Panc1 (cell line): ENCODE data around the gene MAPKBP1. TPM values are rescaled to one million over a fixed set of nuclear protein-coding genes. Genes with fewer than 3 reads are reported as not detected.

ENCODE experiments used
- ATAC-seq: fragments of 200-7000 bp; cut with Tn5 transposase; 2 replicates; pipeline ENCODE4 v1.9.1; 2020; ENCODE audit warnings: mild to moderate bottlenecking, moderate library complexity
- BruUV-seq: library from RNA; stranded (reverse); fragments of 400-500 nt; replicated peaks from 2 replicates; lab custom pipeline; 2021; lab: Mats Ljungman, UMichigan
- CTCF ChIA-PET: fragments of 300-600 bp; sonication (Branson Sonifier 250); formaldehyde crosslinking; loops from one replicate; lab custom pipeline; 2022; ENCODE audit warnings: antibody characterized with exemption; lab: Charles Lee
- POLR2A ChIA-PET: fragments of 300-600 bp; sonication (Branson Sonifier 250); formaldehyde crosslinking; loops from one replicate; lab custom pipeline; 2022; ENCODE audit warnings: antibody characterized with exemption; lab: Charles Lee
- DNase-seq: peaks from one replicate; pipeline ENCODE4 v3.0.0-alpha.2; 2010; ENCODE audit warnings: low read depth, low spot score
- H3K27ac ChIP-seq: 2 replicates; pipeline ENCODE4 v1.5.1; 2011; ENCODE audit warnings: mild to moderate bottlenecking, low read length, inconsistent platforms
- H3K27me3 ChIP-seq: fragments of 200-500 bp; sonication (Bioruptor generic); 2 replicates; pipeline ENCODE4 v1.6.0; 2014; ENCODE audit warnings: low read length, inconsistent platforms; ENCODE audit not compliant: control insufficient read depth, insufficient read depth
- H3K36me3 ChIP-seq: fragments of 200-500 bp; sonication (Bioruptor generic); 2 replicates; pipeline ENCODE4 v1.5.1; 2014; ENCODE audit warnings: inconsistent platforms, mild to moderate bottlenecking, low read length, moderate library complexity; ENCODE audit not compliant: control insufficient read depth, insufficient read depth
- H3K4me1 ChIP-seq: 2 replicates; pipeline ENCODE4 v1.5.1; 2011; ENCODE audit warnings: inconsistent platforms, mild to moderate bottlenecking, low read length, moderate library complexity; ENCODE audit not compliant: control insufficient read depth, insufficient read depth
- H3K4me3 ChIP-seq, 2 experiments: 2 replicates each; pipeline ENCODE4 v1.5.1; 2011 to 2012; ENCODE audit warnings: low read depth in 2 of 2, low read length in 2 of 2, mild to moderate bottlenecking in 2 of 2, inconsistent platforms in 1 of 2, moderate library complexity in 1 of 2
- H3K9me3 ChIP-seq: fragments of 200-500 bp; sonication (Bioruptor generic); 2 replicates; pipeline ENCODE4 v1.5.1; 2014; ENCODE audit warnings: low read depth, mild to moderate bottlenecking, inconsistent platforms, low read length, moderate library complexity; ENCODE audit not compliant: control insufficient read depth, insufficient read depth
- CTCF ChIP-seq: fragments of 450-650 bp; IDR thresholded peaks from 2 replicates; pipeline ENCODE4 v1.5.1; 2017; ENCODE audit warnings: mild to moderate bottlenecking
- POLR2AphosphoS5 ChIP-seq: IDR thresholded peaks from 2 replicates; pipeline ENCODE4 v1.6.1; 2012; ENCODE audit warnings: mild to moderate bottlenecking, low read depth, low read length, moderate library complexity
- SIN3A ChIP-seq: IDR thresholded peaks from 2 replicates; pipeline ENCODE4 v1.6.1; 2012; ENCODE audit warnings: low read depth, mild to moderate bottlenecking, low read length, moderate library complexity, borderline replicate concordance; ENCODE audit not compliant: insufficient read depth
- TCF7L2 ChIP-seq: IDR thresholded peaks from 2 replicates; pipeline ENCODE4 v1.6.1; 2011; ENCODE audit warnings: mild to moderate bottlenecking, low read depth, low read length, inconsistent platforms
- in situ Hi-C: cut with HindIII; loops from 2 replicates; pipeline ENCODE4 v1.10.0; 2016; ENCODE audit warnings: low sequenced_read_pairs, low pct_unique_long_range_greater_than_20kb
- intact Hi-C: fragments of 100-400 bp; cut with micrococcal nuclease; formaldehyde crosslinking; loops from one replicate; pipeline ENCODE4 v1.10.0; 2022; ENCODE audit not compliant: unreplicated experiment
- total RNA-seq: library from RNA; stranded (reverse); gene quantifications from one replicate; pipeline ENCODE4 v1.2.1, GENCODE V29; 2021; ENCODE audit not compliant: unreplicated experiment
- TF ChIP-seq, protein P1 (sequence below), 2 experiments: IDR thresholded peaks; 2 replicates each; pipeline ENCODE4 v1.6.1; 2011 to 2012; ENCODE audit warnings: low read depth in 2 of 2, control low read depth in 1 of 2, low read length in 1 of 2, mild to moderate bottlenecking in 1 of 2, moderate library complexity in 1 of 2; ENCODE audit not compliant: insufficient read depth in 1 of 2

MAPKBP1 gene
- total RNA-seq, 1 experiment from 2014 or later: 38.4 TPM

DNA sequence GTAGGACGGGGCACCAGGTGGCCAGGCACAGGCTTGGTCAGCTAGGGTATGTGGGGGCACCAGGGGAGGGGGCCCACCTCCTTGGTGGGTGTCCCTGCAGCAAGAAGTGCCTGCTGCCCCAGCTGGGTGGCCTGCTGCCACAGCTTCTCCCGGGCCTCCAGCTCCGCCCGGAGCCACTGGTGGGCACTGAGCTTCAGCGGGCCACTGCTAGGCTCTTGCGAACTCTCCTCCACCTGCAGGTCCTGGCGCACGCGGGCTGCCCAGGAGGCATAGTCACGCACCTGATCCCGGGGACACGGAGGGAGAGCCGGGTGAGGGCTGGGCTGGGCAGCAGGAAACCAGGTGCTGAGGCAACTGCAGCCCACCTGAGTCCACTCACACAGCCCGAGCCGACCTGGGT, 94.0 kb downstream of the MAPKBP1 start:
- intact Hi-C loops (no loop called here), in situ Hi-C loops (no loop called here)
- H3K9me3 ChIP-seq: no peaks in the 10 kb centered on the region
- H3K4me3 ChIP-seq: no peak overlapping the region
- H3K27ac ChIP-seq: no peak overlapping the region
- ATAC-seq: no peak
- CTCF ChIA-PET: interaction anchor here (1.0 kb wide), 1 partner anchor 45 kb away, joined by 4 read pairs; no protein-coding TSS in a partner anchor
- BruUV-seq: no TSS peak
- H3K36me3 ChIP-seq: no peaks in the 10 kb centered on the region
- POLR2A ChIA-PET: no interaction called here
- no peaks in the 10 kb centered on the region for H3K27me3 ChIP-seq
- DNase-seq: no peak
- no peak for TF ChIP-seq SIN3A
- TF ChIP-seq TCF7L2: no peak
- TF ChIP-seq CTCF: no peak
- peaks cover 18% of the 10 kb centered on the region for H3K4me1 ChIP-seq

- TF ChIP-seq, protein P1, sequence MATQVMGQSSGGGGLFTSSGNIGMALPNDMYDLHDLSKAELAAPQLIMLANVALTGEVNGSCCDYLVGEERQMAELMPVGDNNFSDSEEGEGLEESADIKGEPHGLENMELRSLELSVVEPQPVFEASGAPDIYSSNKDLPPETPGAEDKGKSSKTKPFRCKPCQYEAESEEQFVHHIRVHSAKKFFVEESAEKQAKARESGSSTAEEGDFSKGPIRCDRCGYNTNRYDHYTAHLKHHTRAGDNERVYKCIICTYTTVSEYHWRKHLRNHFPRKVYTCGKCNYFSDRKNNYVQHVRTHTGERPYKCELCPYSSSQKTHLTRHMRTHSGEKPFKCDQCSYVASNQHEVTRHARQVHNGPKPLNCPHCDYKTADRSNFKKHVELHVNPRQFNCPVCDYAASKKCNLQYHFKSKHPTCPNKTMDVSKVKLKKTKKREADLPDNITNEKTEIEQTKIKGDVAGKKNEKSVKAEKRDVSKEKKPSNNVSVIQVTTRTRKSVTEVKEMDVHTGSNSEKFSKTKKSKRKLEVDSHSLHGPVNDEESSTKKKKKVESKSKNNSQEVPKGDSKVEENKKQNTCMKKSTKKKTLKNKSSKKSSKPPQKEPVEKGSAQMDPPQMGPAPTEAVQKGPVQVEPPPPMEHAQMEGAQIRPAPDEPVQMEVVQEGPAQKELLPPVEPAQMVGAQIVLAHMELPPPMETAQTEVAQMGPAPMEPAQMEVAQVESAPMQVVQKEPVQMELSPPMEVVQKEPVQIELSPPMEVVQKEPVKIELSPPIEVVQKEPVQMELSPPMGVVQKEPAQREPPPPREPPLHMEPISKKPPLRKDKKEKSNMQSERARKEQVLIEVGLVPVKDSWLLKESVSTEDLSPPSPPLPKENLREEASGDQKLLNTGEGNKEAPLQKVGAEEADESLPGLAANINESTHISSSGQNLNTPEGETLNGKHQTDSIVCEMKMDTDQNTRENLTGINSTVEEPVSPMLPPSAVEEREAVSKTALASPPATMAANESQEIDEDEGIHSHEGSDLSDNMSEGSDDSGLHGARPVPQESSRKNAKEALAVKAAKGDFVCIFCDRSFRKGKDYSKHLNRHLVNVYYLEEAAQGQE (IDR thresholded peaks at IDR 0.05; ENCODE audit: insufficient read depth in 1 of 2, low read depth in 2 of 2, low read length in 1 of 2): no peak
- TF ChIP-seq CTCF (no peak), TCF7L2 (no peak), POLR2AphosphoS5 (no peak)
- H3K4me3 ChIP-seq: no peak overlapping the region
- no TSS peak for BruUV-seq
- ChIA-PET CTCF (no interaction called here), POLR2A (no interaction called here)
- H3K27me3 ChIP-seq: no peaks in the 10 kb centered on the region
- H3K9me3 ChIP-seq: no peaks in the 10 kb centered on the region
- no peak for DNase-seq
- no peaks in the 10 kb centered on the region for H3K36me3 ChIP-seq
- no peak for ATAC-seq
- in situ Hi-C loops (no loop called here), intact Hi-C loops (no loop called here)
- H3K27ac ChIP-seq: no peak overlapping the region
- peaks cover 18% of the 10 kb centered on the region for H3K4me1 ChIP-seq
These were observed 95.7 kb downstream of the MAPKBP1 start for GRCh38 chr15:41869770-41870688.
